GM23338 (cell line): ENCODE results near the gene EFR3B. TPM values are rescaled to one million over a fixed set of nuclear protein-coding genes. Genes with fewer than 3 reads are reported as not detected.

Experiments used
- ATAC-seq: fragments of 200-7000 bp; cut with Tn5 transposase; 3 replicates; pipeline ENCODE4 v1.9.1; 2020
- DNase-seq: peaks from one replicate; pipeline ENCODE4 v3.0.0-alpha.2; 2015; ENCODE audit warnings: low spot score
- H2AFZ ChIP-seq: fragments of 200-600 bp; sonication (generic); 2 replicates; pipeline ENCODE4 v1.8.0; 2016; ENCODE audit warnings: antibody characterized with exemption, mild to moderate bottlenecking, moderate library complexity
- H3F3A ChIP-seq: fragments of 200-600 bp; sonication (generic); replicated peaks from 2 replicates; pipeline ENCODE4 v1.8.0; 2017; ENCODE audit warnings: antibody characterized with exemption, mixed run types, low read depth
- H3K27ac ChIP-seq: fragments of 200-600 bp; sonication (generic); 2 replicates; pipeline ENCODE4 v1.6.1; 2016; ENCODE audit warnings: low read depth
- H3K27me3 ChIP-seq: fragments of 200-600 bp; sonication (generic); 2 replicates; pipeline ENCODE4 v1.8.0; 2016; ENCODE audit warnings: mild to moderate bottlenecking, mixed run types, moderate library complexity; ENCODE audit not compliant: insufficient read depth
- H3K36me3 ChIP-seq: fragments of 200-600 bp; sonication (generic); 2 replicates; pipeline ENCODE4 v1.8.0; 2016; ENCODE audit warnings: mild to moderate bottlenecking; ENCODE audit not compliant: insufficient read depth
- H3K4me1 ChIP-seq: fragments of 200-600 bp; sonication (generic); 2 replicates; pipeline ENCODE4 v1.8.0; 2016; ENCODE audit warnings: mild to moderate bottlenecking, moderate library complexity; ENCODE audit not compliant: insufficient read depth
- H3K4me2 ChIP-seq: fragments of 200-600 bp; sonication (generic); 2 replicates; pipeline ENCODE4 v1.7.1; 2017; ENCODE audit warnings: mixed run types
- H3K4me3 ChIP-seq: fragments of 200-600 bp; sonication (generic); 2 replicates; pipeline ENCODE4 v1.6.1; 2016; ENCODE audit warnings: mixed run types
- H3K79me2 ChIP-seq: fragments of 200-600 bp; sonication (generic); replicated peaks from 2 replicates; pipeline ENCODE4 v1.8.0; 2017; ENCODE audit warnings: mild to moderate bottlenecking; ENCODE audit not compliant: insufficient read depth
- H3K9me2 ChIP-seq: fragments of 200-600 bp; sonication (generic); 2 replicates; pipeline ENCODE4 v1.8.0; 2017; ENCODE audit not compliant: insufficient read depth
- H4K20me1 ChIP-seq: fragments of 200-600 bp; sonication (generic); replicated peaks from 2 replicates; pipeline ENCODE4 v1.8.0; 2017; ENCODE audit warnings: mild to moderate bottlenecking; ENCODE audit not compliant: insufficient read depth
- H3K27ac Mint-ChIP-seq: 2 replicates; pipeline ENCODE4 v1.8.0; 2020; ENCODE audit warnings: inconsistent platforms, mild to moderate bottlenecking, moderate library complexity, mixed read lengths
- H3K27me3 Mint-ChIP-seq: 3 replicates; pipeline ENCODE4 v1.8.0; 2022; ENCODE audit warnings: low read depth, mild to moderate bottlenecking, moderate library complexity, mixed read lengths, inconsistent platforms; ENCODE audit not compliant: insufficient read depth, poor library complexity
- H3K36me3 Mint-ChIP-seq: 3 replicates; pipeline ENCODE4 v1.8.0; 2021; ENCODE audit warnings: low read depth, mild to moderate bottlenecking, inconsistent platforms, moderate library complexity, mixed read lengths
- H3K4me1 Mint-ChIP-seq: 3 replicates; pipeline ENCODE4 v1.8.0; 2020; ENCODE audit warnings: mild to moderate bottlenecking, inconsistent platforms, mixed read lengths
- H3K4me3 Mint-ChIP-seq: 3 replicates; pipeline ENCODE4 v1.8.0; 2021; ENCODE audit warnings: moderate library complexity, mild to moderate bottlenecking, inconsistent platforms, mixed read lengths
- H3K9me3 Mint-ChIP-seq: 3 replicates; pipeline ENCODE4 v1.8.0; 2020; ENCODE audit warnings: moderate library complexity, mild to moderate bottlenecking, inconsistent platforms, mixed read lengths
- CREB1 ChIP-seq: fragments of 250-450 bp; sonication (Bioruptor Pico); IDR thresholded peaks from 2 replicates; pipeline ENCODE4 v1.5.0; 2020; ENCODE audit warnings: low read depth, mild to moderate bottlenecking, moderate library complexity
- EZH2 ChIP-seq: fragments of 200-600 bp; sonication (generic); IDR thresholded peaks from one replicate; pipeline ENCODE4 v1.8.0; 2017; ENCODE audit warnings: antibody characterized with exemption, mild to moderate bottlenecking, low read depth; ENCODE audit not compliant: unreplicated experiment
- EZH2phosphoT487 ChIP-seq: fragments of 200-600 bp; sonication (generic); IDR thresholded peaks from one replicate; pipeline ENCODE4 v1.8.1; 2018; ENCODE audit warnings: antibody characterized with exemption; ENCODE audit not compliant: unreplicated experiment
- JUNB ChIP-seq: IDR thresholded peaks from one replicate; pipeline ENCODE4 v1.6.1; 2016; ENCODE audit warnings: antibody characterized with exemption; ENCODE audit not compliant: unreplicated experiment
- NANOG ChIP-seq: IDR thresholded peaks from 2 replicates; pipeline ENCODE4 v1.6.1; 2016; ENCODE audit warnings: antibody characterized with exemption, borderline replicate concordance
- POLR2AphosphoS5 ChIP-seq: IDR thresholded peaks from 2 replicates; pipeline ENCODE4 v1.6.1; 2016; ENCODE audit warnings: antibody characterized with exemption, low read depth
- STAT1 ChIP-seq: IDR thresholded peaks from one replicate; pipeline ENCODE4 v1.6.1; 2016; ENCODE audit warnings: antibody characterized with exemption; ENCODE audit not compliant: unreplicated experiment
- ZNF114 ChIP-seq: fragments of 250-450 bp; sonication (Bioruptor Pico); IDR thresholded peaks from 2 replicates; pipeline ENCODE4 v1.5.0; 2020; ENCODE audit warnings: mild to moderate bottlenecking, moderate library complexity
- ZNF331 ChIP-seq: fragments of 250-450 bp; sonication (Bioruptor Pico); IDR thresholded peaks from 2 replicates; pipeline ENCODE4 v1.5.0; 2020; ENCODE audit warnings: low read depth, mild to moderate bottlenecking, moderate library complexity
- polyA plus RNA-seq: library from polyadenylated mRNA; unstranded; fragments of >200 nt; fragmentation: Nextera tagmentation; extraction: Ambion mirVana; gene quantifications from 2 replicates; pipeline ENCODE4 v1.2.1, GENCODE V29; 2016
- total RNA-seq: library from RNA; depleted of rRNA; stranded (reverse); fragments of >200 nt; shearing (Covaris generic); gene quantifications from 2 replicates; pipeline ENCODE4 v1.2.3, GENCODE V29; 2014
- TF ChIP-seq, protein P1 (sequence below): fragments of 250-450 bp; sonication (Bioruptor Pico); IDR thresholded peaks from 2 replicates; pipeline ENCODE4 v1.5.0; 2020; ENCODE audit warnings: mild to moderate bottlenecking, moderate library complexity
- TF ChIP-seq, protein P2 (sequence below): IDR thresholded peaks from 2 replicates; pipeline ENCODE4 v1.6.1; 2016; ENCODE audit warnings: antibody characterized with exemption
- TF ChIP-seq, protein P3 (sequence below): IDR thresholded peaks from one replicate; pipeline ENCODE4 v1.6.1; 2018; ENCODE audit warnings: antibody characterized with exemption; ENCODE audit not compliant: unreplicated experiment

Gene EFR3B
- total and polyA plus RNA-seq, 2 experiments from 2014 or later: 3.3 to 10.7 TPM

GRCh38 chr2:25187729-25188350 is 146.0 kb downstream of the EFR3B start:
- Histone ChIP-seq H2AFZ (no peak overlapping the region), H3K27ac (no peak overlapping the region), H3K27me3 (no peaks in the 10 kb centered on the region), H3K9me2 (no peaks in the 10 kb centered on the region), H3K4me1 (no peaks in the 10 kb centered on the region; the same call in 1 of the 2 replicates), H3K4me3 (no peak overlapping the region), H3K79me2 (no peaks in the 10 kb centered on the region), H3F3A (no peaks in the 10 kb centered on the region), H3K36me3 (no peaks in the 10 kb centered on the region), H3K4me2 (no peak overlapping the region), H4K20me1 (no peaks in the 10 kb centered on the region)
- Mint-ChIP-seq H3K4me1 (peaks cover 5% of the 10 kb centered on the region; the same call in 2 of the 3 replicates), H3K9me3 (no peaks in the 10 kb centered on the region), H3K4me3 (no peak overlapping the region), H3K36me3 (no peaks in the 10 kb centered on the region), H3K27me3 (peaks cover 6% of the 10 kb centered on the region), H3K27ac (no peak overlapping the region)
- no peak for ATAC-seq
- no peak for TF ChIP-seq JUNB
- no peak for TF ChIP-seq ZNF331 (CRISPR knock-in tag)
- no peak for TF ChIP-seq CREB1 (CRISPR knock-in tag)
- TF ChIP-seq ZNF114: no peak
- TF ChIP-seq, protein P1, sequence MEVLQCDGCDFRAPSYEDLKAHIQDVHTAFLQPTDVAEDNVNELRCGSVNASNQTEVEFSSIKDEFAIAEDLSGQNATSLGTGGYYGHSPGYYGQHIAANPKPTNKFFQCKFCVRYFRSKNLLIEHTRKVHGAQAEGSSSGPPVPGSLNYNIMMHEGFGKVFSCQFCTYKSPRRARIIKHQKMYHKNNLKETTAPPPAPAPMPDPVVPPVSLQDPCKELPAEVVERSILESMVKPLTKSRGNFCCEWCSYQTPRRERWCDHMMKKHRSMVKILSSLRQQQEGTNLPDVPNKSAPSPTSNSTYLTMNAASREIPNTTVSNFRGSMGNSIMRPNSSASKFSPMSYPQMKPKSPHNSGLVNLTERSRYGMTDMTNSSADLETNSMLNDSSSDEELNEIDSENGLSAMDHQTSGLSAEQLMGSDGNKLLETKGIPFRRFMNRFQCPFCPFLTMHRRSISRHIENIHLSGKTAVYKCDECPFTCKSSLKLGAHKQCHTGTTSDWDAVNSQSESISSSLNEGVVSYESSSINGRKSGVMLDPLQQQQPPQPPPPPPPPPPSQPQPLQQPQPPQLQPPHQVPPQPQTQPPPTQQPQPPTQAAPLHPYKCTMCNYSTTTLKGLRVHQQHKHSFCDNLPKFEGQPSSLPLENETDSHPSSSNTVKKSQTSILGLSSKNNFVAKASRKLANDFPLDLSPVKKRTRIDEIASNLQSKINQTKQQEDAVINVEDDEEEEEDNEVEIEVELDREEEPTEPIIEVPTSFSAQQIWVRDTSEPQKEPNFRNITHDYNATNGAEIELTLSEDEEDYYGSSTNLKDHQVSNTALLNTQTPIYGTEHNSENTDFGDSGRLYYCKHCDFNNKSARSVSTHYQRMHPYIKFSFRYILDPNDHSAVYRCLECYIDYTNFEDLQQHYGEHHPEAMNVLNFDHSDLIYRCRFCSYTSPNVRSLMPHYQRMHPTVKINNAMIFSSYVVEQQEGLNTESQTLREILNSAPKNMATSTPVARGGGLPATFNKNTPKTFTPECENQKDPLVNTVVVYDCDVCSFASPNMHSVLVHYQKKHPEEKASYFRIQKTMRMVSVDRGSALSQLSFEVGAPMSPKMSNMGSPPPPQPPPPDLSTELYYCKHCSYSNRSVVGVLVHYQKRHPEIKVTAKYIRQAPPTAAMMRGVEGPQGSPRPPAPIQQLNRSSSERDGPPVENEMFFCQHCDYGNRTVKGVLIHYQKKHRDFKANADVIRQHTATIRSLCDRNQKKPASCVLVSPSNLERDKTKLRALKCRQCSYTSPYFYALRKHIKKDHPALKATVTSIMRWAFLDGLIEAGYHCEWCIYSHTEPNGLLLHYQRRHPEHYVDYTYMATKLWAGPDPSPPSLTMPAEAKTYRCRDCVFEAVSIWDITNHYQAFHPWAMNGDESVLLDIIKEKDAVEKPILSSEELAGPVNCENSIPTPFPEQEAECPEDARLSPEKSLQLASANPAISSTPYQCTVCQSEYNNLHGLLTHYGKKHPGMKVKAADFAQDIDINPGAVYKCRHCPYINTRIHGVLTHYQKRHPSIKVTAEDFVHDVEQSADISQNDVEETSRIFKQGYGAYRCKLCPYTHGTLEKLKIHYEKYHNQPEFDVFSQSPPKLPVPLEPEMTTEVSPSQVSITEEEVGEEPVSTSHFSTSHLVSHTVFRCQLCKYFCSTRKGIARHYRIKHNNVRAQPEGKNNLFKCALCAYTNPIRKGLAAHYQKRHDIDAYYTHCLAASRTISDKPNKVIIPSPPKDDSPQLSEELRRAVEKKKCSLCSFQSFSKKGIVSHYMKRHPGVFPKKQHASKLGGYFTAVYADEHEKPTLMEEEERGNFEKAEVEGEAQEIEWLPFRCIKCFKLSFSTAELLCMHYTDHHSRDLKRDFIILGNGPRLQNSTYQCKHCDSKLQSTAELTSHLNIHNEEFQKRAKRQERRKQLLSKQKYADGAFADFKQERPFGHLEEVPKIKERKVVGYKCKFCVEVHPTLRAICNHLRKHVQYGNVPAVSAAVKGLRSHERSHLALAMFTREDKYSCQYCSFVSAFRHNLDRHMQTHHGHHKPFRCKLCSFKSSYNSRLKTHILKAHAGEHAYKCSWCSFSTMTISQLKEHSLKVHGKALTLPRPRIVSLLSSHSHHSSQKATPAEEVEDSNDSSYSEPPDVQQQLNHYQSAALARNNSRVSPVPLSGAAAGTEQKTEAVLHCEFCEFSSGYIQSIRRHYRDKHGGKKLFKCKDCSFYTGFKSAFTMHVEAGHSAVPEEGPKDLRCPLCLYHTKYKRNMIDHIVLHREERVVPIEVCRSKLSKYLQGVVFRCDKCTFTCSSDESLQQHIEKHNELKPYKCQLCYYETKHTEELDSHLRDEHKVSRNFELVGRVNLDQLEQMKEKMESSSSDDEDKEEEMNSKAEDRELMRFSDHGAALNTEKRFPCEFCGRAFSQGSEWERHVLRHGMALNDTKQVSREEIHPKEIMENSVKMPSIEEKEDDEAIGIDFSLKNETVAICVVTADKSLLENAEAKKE (CRISPR knock-in tag): no peak
- TF ChIP-seq EZH2phosphoT487: no peak
- TF ChIP-seq EZH2: no peak
- TF ChIP-seq STAT1: no peak
- no peak for TF ChIP-seq POLR2AphosphoS5
- TF ChIP-seq, protein P2, sequence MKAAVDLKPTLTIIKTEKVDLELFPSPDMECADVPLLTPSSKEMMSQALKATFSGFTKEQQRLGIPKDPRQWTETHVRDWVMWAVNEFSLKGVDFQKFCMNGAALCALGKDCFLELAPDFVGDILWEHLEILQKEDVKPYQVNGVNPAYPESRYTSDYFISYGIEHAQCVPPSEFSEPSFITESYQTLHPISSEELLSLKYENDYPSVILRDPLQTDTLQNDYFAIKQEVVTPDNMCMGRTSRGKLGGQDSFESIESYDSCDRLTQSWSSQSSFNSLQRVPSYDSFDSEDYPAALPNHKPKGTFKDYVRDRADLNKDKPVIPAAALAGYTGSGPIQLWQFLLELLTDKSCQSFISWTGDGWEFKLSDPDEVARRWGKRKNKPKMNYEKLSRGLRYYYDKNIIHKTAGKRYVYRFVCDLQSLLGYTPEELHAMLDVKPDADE: no peak
- TF ChIP-seq, protein P3, sequence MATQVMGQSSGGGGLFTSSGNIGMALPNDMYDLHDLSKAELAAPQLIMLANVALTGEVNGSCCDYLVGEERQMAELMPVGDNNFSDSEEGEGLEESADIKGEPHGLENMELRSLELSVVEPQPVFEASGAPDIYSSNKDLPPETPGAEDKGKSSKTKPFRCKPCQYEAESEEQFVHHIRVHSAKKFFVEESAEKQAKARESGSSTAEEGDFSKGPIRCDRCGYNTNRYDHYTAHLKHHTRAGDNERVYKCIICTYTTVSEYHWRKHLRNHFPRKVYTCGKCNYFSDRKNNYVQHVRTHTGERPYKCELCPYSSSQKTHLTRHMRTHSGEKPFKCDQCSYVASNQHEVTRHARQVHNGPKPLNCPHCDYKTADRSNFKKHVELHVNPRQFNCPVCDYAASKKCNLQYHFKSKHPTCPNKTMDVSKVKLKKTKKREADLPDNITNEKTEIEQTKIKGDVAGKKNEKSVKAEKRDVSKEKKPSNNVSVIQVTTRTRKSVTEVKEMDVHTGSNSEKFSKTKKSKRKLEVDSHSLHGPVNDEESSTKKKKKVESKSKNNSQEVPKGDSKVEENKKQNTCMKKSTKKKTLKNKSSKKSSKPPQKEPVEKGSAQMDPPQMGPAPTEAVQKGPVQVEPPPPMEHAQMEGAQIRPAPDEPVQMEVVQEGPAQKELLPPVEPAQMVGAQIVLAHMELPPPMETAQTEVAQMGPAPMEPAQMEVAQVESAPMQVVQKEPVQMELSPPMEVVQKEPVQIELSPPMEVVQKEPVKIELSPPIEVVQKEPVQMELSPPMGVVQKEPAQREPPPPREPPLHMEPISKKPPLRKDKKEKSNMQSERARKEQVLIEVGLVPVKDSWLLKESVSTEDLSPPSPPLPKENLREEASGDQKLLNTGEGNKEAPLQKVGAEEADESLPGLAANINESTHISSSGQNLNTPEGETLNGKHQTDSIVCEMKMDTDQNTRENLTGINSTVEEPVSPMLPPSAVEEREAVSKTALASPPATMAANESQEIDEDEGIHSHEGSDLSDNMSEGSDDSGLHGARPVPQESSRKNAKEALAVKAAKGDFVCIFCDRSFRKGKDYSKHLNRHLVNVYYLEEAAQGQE: no peak
- TF ChIP-seq NANOG: no peak
- DNase-seq: no peak
